DND-41 (cell line): ENCODE measurements around the gene SOX6.

ENCODE experiments used
- ATAC-seq: fragments of 200-7000 bp; cut with Tn5 transposase; 3 replicates; pipeline ENCODE4 v1.9.1; 2021; ENCODE audit warnings: low read depth; ENCODE audit not compliant: insufficient read depth
- DNase-seq: peaks from one replicate; pipeline ENCODE4 v3.0.0-alpha.2; 2020
- H2AFZ ChIP-seq: 2 replicates; pipeline ENCODE4 v1.6.0; 2012; ENCODE audit warnings: low read depth, low read length
- H3K27ac ChIP-seq: 2 replicates; pipeline ENCODE4 v1.5.1; 2012; ENCODE audit warnings: low read length, inconsistent platforms
- H3K27me3 ChIP-seq: fragments of 200-600 bp; sonication (generic); 2 replicates; pipeline ENCODE4 v1.6.0; 2012; ENCODE audit warnings: low read length, mild to moderate bottlenecking, inconsistent platforms; ENCODE audit not compliant: insufficient read depth, poor library complexity
- H3K36me3 ChIP-seq: 2 replicates; pipeline ENCODE4 v1.5.1; 2012; ENCODE audit warnings: low read length, inconsistent platforms; ENCODE audit not compliant: insufficient read depth
- H3K4me1 ChIP-seq: 2 replicates; pipeline ENCODE4 v1.5.1; 2012; ENCODE audit warnings: mild to moderate bottlenecking, low read length; ENCODE audit not compliant: insufficient read depth
- H3K4me2 ChIP-seq: 2 replicates; pipeline ENCODE4 v1.6.0; 2012; ENCODE audit warnings: mild to moderate bottlenecking, moderate library complexity, low read length, inconsistent platforms; ENCODE audit not compliant: insufficient read depth
- H3K4me3 ChIP-seq, 2 experiments: fragments of 200-600 bp in 1 of 2; shearing (Covaris generic) in 1 of 2; 2 replicates each; pipeline ENCODE4 v1.5.1; 2012 to 2016; ENCODE audit warnings: inconsistent platforms in 2 of 2, low read length in 2 of 2, mild to moderate bottlenecking in 2 of 2, low read depth in 1 of 2, moderate library complexity in 1 of 2
- H3K79me2 ChIP-seq: 2 replicates; pipeline ENCODE4 v1.6.0; 2012; ENCODE audit warnings: low read length, inconsistent platforms; ENCODE audit not compliant: insufficient read depth
- H3K9ac ChIP-seq: 2 replicates; pipeline ENCODE4 v1.6.0; 2012; ENCODE audit warnings: low read depth, mild to moderate bottlenecking, inconsistent platforms, low read length, moderate library complexity
- H3K9me3 ChIP-seq: 2 replicates; pipeline ENCODE4 v1.5.1; 2012; ENCODE audit warnings: low read length, moderate library complexity, mild to moderate bottlenecking, inconsistent platforms; ENCODE audit not compliant: insufficient read depth, severe bottlenecking
- H4K20me1 ChIP-seq: 2 replicates; pipeline ENCODE4 v1.6.0; 2012; ENCODE audit warnings: low read length; ENCODE audit not compliant: insufficient read depth
- CTCF ChIP-seq: IDR thresholded peaks from 2 replicates; pipeline ENCODE4 v1.5.1; 2012; ENCODE audit warnings: borderline replicate concordance, low read length, moderate library complexity, mild to moderate bottlenecking; ENCODE audit not compliant: poor library complexity, severe bottlenecking; ENCODE audit errors: extremely low read depth
- EZH2 ChIP-seq: IDR thresholded peaks from 3 replicates; pipeline ENCODE4 v1.6.1; 2012; ENCODE audit warnings: borderline replicate concordance, low read depth, mild to moderate bottlenecking, moderate library complexity, low read length, inconsistent platforms; ENCODE audit not compliant: severe bottlenecking

SOX6 gene

DNA sequence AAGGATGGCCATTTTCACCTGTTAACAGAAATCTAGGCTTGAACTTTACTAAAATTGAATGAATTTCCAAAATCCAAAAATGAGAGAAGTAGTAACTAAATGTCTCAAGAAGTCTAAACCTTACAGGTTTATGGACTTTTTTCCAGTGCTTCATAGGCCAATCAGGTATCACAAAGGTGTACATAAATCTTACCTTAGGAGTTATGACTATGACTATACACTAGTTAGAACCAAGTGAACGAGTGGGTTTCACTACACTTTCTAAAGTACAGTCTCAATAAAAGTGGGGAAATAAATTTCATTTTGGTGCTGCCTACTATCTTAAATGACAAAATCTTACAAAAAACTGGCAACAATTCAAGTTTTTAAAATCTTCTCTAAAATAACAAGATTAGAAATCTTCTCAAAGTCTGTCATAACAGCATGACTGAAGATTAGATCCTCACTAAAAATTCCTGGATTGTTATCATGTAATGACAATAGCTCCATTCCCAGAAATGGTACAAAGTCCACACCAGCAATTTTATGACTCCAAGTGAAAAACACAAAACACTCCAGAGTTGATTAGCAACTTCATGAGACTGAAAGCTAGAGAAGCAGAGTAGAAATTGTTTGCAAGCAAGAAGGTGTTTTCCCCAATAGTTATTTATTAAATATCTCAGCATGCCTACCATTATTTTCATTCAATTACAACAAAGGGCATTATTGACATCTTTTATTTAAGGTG, 20.9 kb downstream of the SOX6 start:
- Histone ChIP-seq H3K79me2 (no peaks in the 10 kb centered on the region), H3K4me1 (no peaks in the 10 kb centered on the region)

GRCh38 chr11:16326679-16327297, 29.6 kb downstream of the SOX6 start:
- no peak overlapping the region for H3K4me3 ChIP-seq
- no peaks in the 10 kb centered on the region for H4K20me1 ChIP-seq
- no peak for ATAC-seq
- no peaks in the 10 kb centered on the region for H3K79me2 ChIP-seq
- H3K27ac ChIP-seq, result no peak overlapping the region
- H2AFZ ChIP-seq, result no peak overlapping the region
- H3K36me3 ChIP-seq, result no peaks in the 10 kb centered on the region
- H3K9me3 ChIP-seq, result no peaks in the 10 kb centered on the region
- TF ChIP-seq CTCF, result no peak
- no peaks in the 10 kb centered on the region for H3K4me1 ChIP-seq
- no peak for DNase-seq
- H3K9ac ChIP-seq, result no peak overlapping the region
- no peaks in the 10 kb centered on the region for H3K27me3 ChIP-seq
- H3K4me2 ChIP-seq, result no peak overlapping the region

More for the DNA sequence above, 20.9 kb downstream of the SOX6 start:
- ATAC-seq (no peak), DNase-seq (no peak)
- H4K20me1 ChIP-seq, result no peaks in the 10 kb centered on the region
- H3K27ac ChIP-seq, result no peak overlapping the region
- H3K9ac ChIP-seq, result no peak overlapping the region
- H3K36me3 ChIP-seq, result no peaks in the 10 kb centered on the region
- H3K27me3 ChIP-seq, result no peaks in the 10 kb centered on the region
- TF ChIP-seq CTCF (no peak), EZH2 (no peak)
- no peak overlapping the region for H2AFZ ChIP-seq
- no peaks in the 10 kb centered on the region for H3K9me3 ChIP-seq
- no peak overlapping the region for H3K4me3 ChIP-seq
- H3K4me2 ChIP-seq, result no peak overlapping the region

- Histone ChIP-seq H3K27ac (no peak overlapping the region), H3K4me1 (no peaks in the 10 kb centered on the region), H3K4me3 (no peak overlapping the region), H3K4me2 (no peak overlapping the region), H4K20me1 (no peaks in the 10 kb centered on the region), H3K9me3 (no peaks in the 10 kb centered on the region), H2AFZ (no peak overlapping the region), H3K36me3 (no peaks in the 10 kb centered on the region), H3K9ac (no peak overlapping the region), H3K79me2 (no peaks in the 10 kb centered on the region), H3K27me3 (no peaks in the 10 kb centered on the region)
- TF ChIP-seq EZH2 (no peak), CTCF (no peak)
- ATAC-seq (no peak), DNase-seq (no peak)
These were observed 34.2 kb downstream of the SOX6 start for GRCh38 chr11:16322190-16322589.
